ENCODE data around the gene RPS15.

DNA sequence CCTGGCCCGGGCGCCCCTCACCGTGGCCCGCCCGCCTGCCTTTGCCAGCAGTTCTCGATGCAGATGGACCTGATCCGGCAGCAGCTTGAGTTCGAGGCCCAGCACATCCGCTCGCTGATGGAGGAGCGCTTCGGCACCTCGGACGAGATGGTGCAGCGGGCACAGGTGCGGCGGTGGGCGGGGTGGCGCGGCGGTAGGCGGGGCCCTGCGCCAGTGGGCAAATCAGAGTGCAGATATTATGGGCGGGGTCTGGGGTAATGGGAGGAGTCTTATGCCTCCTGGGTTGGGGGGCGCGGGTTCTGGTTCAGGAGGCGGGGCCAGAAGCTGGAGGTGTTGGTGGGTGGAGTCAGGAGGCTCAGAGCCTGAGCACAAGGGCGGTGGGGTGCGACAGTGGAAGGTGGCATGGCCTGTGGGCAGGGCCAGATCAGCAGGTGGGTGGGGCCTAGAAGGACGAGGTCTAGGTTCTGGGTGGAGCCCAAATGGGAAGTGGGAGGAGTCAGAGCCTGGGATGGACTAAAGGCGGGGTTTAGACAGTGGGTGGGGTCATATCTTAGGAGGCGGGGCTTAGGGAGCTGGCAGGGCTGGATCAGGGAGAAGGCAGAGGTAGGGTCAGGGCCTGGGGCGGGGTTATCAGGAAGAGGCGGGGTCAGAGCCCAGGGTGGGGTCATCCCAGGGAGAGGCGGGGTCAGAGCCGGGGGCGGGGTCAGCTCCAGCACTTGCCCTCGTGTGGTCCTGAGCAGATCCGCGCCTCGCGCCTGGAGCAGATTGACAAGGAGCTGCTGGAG lies 17.3 kb downstream of the RPS15 start:
- TF ChIP-seq, protein P1, sequence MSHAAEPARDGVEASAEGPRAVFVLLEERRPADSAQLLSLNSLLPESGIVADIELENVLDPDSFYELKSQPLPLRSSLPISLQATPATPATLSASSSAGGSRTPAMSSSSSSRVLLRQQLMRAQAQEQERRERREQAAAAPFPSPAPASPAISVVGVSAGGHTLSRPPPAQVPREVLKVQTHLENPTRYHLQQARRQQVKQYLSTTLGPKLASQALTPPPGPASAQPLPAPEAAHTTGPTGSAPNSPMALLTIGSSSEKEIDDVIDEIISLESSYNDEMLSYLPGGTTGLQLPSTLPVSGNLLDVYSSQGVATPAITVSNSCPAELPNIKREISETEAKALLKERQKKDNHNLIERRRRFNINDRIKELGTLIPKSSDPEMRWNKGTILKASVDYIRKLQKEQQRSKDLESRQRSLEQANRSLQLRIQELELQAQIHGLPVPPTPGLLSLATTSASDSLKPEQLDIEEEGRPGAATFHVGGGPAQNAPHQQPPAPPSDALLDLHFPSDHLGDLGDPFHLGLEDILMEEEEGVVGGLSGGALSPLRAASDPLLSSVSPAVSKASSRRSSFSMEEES (CRISPR knock-in tag; IDR thresholded peaks at IDR 0.05): no peak
- TF ChIP-seq, protein P2, sequence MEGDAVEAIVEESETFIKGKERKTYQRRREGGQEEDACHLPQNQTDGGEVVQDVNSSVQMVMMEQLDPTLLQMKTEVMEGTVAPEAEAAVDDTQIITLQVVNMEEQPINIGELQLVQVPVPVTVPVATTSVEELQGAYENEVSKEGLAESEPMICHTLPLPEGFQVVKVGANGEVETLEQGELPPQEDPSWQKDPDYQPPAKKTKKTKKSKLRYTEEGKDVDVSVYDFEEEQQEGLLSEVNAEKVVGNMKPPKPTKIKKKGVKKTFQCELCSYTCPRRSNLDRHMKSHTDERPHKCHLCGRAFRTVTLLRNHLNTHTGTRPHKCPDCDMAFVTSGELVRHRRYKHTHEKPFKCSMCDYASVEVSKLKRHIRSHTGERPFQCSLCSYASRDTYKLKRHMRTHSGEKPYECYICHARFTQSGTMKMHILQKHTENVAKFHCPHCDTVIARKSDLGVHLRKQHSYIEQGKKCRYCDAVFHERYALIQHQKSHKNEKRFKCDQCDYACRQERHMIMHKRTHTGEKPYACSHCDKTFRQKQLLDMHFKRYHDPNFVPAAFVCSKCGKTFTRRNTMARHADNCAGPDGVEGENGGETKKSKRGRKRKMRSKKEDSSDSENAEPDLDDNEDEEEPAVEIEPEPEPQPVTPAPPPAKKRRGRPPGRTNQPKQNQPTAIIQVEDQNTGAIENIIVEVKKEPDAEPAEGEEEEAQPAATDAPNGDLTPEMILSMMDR (CRISPR knock-in tag; IDR thresholded peaks at IDR 0.05): no peak
